GM18861 (cell line): ENCODE results near the gene FRG2C.
"Not testable (repeated sequence)": the region's sequence is repeated elsewhere in the genome, so short reads cannot be mapped to it uniquely, and the experiment has no call there.

Source experiments
- ATAC-seq: cut with Tn5 transposase; IDR thresholded peaks from one replicate; pipeline ENCODE4 v1.9.1; 2021; ENCODE audit not compliant: unreplicated experiment

FRG2C gene

GRCh38 chr3:75669348-75670297, 5.5 kb downstream of the FRG2C start:
- ATAC-seq, result not testable (repeated sequence)

GRCh38 chr3:75670298-75671286, 6.5 kb downstream of the FRG2C start:
- ATAC-seq, result not testable (repeated sequence)

DNA sequence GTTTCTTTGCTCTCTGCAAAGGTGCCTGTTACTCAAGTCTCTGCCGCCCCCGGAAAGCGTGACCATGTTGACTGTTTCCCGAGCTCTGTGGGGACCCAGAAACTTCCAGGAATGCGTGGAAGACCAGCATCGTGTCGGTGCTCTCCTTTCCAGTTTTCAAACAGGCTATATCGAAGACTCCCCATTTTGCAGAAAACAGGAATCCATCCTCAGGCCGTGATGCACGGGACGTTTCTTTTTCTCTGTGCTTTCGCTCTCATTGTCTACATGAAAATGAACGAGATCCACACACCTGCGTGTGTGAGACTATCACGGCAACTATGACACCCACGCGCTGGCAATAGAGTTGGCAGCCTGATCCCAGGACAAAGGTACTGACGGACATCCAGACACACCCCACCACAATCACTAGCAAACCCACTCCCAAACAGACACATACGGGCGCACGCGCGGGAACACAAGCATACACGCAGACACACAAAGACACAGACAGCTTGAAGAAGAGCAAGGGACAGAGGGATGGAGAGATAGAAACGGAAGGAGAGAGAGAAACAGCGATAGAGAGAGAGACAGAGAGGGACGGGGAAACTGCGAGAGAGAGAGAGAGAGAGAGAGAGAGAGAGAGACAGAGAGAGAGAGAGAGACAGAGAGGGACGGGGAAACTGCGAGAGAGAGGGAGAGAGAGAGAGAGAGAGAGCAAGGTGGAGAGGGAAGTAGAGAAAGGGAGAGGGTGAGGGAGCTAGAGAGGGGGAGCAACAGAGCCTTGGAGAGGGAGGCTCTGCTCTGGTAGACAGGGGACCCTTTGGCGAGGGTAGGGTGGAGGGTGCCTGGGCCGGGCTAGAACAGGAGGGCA, 7.4 kb downstream of the FRG2C start:
- not testable (repeated sequence) for ATAC-seq

GRCh38 chr3:75672140-75672775, 8.1 kb downstream of the FRG2C start:
- ATAC-seq, result not testable (repeated sequence)

DNA sequence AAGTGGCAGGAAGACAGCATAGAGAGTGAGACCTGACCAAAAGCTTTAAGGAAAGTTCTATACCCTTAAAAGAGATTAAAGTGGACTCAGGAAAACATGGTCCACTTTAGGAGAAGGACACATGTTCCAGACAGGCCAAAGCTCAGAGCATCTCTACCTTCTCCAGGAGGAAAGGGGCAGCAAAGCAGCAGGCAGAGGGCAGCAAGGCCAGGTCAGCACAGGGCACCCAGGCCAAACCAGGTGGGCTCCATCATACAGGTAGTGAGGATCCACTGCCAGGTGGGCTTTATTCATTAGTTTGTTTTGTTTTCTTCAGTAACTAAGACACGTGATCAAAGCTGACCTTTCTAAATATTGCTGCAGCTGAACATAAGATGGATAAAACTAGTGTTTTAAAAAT, 19.8 kb downstream of the FRG2C start:
- not testable (repeated sequence) for ATAC-seq

DNA sequence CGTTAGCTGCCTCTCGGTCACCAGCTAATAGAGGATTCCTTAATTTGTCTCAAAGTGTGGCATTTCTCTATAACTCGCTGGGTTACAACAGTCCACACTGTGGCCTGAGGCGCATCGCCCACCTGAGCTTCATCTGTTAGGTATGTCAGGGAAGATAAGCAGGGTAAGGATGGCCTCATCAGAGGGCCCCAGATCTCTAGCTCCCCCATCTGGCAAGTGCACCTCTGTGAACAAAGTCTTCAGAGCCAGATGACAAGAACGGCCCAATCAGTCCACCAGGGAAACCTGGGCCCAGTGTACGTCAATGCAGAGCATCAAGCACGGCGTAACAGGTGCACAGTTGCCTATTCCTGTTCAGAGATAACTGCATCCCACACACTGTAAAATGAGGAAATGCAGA, 23.2 kb downstream of the FRG2C start:
- ATAC-seq, result no peak

DNA sequence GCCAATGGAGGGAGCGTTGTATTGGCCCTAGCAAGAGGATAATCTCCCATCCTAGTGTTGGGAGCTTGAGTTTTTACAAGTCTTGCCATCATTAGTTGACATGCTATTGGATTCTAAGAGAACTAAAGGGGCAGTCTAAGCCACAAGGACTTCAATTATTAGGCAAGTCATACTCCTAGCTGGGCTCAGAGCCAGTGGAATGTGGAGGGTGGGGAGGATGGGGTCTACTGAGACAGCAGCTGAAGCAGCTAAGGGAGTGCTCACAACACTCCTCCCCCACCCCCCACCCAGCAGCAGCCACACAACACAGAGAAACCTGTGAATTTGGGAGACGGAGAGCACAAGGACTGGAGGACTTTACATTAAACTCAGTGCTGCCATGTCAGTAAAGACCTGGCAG, 27.9 kb downstream of the FRG2C start:
- ATAC-seq, result no peak
